GM19238 (cell line): ENCODE data around the gene C12orf57.

ENCODE experiments used
- DNase-seq: peaks from one replicate; pipeline ENCODE4 v3.0.0; 2011; ENCODE audit warnings: low spot score; ENCODE audit not compliant: insufficient read length

C12orf57 gene

DNA sequence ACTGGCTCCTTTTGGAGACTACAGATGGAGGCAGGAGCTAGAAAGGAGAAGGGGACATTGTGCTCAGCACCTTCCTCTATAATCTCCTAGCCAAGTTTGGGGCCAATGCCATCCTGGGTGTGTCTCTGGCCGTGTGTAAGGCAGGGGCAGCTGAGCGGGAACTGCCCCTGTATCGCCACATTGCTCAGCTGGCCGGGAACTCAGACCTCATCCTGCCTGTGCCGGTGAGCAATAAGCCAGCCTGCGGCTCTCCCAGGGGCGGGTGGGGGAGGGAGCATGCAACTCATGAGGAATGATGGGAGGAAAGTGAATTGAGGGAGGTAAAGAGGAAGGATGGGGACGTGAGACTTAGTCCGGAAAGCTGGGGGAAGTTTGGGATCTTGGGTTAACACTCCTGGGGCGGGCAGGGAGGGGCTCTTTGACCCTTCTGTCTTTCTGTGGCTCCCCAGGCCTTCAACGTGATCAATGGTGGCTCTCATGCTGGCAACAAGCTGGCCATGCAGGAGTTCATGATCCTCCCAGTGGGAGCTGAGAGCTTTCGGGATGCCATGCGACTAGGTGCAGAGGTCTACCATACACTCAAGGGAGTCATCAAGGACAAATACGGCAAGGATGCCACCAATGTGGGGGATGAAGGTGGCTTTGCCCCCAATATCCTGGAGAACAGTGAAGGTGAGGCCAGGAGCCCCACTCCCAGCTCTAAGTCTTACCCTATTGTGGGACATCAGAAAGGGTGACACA lies 26.2 kb upstream of the C12orf57 start:
- DNase-seq, result no peak

GRCh38 chr12:6919588-6919987 lies 24.2 kb upstream of the C12orf57 start:
- no peak for DNase-seq

- no peak for DNase-seq
Measured at GRCh38 chr12:6921539-6921938, 22.3 kb upstream of the C12orf57 start.

DNA sequence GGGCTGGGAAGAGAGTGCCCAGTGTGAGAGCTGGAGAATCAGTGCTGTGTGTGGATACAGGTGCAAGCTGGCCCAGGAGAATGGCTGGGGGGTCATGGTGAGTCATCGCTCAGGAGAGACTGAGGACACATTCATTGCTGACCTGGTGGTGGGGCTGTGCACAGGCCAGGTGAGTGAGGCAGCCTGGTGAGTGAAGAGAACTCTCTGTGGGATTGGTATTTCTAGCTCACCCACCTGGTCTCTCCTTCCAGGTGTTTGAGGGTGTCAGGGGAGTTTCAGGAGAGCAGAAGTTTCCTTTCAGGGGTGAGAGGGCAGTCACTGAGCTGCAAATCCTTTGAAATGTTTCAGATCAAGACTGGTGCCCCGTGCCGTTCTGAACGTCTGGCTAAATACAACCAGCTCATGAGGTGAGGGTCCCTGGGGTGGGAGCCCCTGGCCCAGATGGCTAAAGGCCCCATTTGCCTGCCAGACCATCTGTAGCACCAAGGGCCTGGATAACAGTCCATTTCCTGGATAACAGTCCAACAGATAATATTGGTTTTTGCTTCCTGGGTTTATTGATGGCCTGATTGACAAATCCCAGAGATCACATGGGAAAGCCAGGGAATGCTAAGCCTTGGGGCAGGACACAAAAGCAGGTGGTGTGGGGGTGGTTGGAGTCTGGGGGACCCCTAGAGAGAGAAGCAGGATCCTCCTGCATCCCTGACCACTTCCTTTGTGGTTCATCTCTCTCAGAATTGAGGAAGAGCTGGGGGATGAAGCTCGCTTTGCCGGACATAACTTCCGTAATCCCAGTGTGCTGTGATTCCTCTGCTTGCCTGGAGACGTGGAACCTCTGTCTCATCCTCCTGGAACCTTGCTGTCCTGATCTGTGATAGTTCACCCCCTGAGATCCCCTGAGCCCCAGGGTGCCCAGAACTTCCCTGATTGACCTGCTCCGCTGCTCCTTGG lies 21.6 kb upstream of the C12orf57 start:
- peak; percentile 42 for DNase-seq

- DNase-seq, result no peak
Measured at GRCh38 chr12:6923003-6923732, 20.7 kb upstream of the C12orf57 start.

- no peak for DNase-seq
Measured at GRCh38 chr12:6923851-6924250, 20.0 kb upstream of the C12orf57 start.

GRCh38 chr12:6925239-6925539 lies 18.6 kb upstream of the C12orf57 start:
- DNase-seq, result no peak

DNA sequence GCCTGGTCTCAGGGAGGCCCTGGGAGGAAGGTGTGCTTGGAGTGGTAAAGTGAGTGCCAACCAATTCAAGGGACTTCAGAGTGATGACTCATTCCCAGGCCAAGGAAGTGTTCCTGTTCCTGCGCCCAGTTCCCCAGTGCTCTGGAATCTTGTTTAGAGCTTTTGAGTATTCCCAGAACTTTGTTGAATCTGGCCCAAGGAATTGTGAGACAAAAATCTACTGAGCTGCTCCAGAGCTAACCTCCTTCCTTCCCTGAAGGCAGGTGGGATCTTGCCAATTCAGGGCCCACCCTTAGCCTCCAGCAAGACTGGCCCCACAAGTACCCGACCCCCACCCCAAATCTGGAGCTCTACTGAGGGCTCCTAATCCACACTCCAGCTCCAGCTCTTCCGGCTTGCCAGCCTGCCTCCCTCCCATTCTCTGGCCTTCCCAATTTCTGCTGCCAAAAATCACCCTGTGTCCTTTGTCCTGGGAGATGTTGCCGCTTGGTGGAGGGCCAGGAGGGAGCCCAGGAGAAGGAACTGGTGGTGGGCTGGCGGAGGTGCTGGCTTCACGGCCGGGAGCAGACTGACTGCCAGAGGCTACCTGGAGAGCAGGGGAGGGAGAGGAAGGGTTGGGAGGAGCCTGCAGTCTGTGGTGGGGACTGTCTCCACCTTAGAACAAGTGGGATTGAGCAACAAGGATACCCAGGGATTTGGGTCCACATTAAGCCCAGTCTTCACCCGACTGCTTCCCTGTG lies 18.1 kb upstream of the C12orf57 start:
- DNase-seq, result no peak

GRCh38 chr12:6927379-6928021 lies 16.3 kb upstream of the C12orf57 start, which contains the start of gene ATN1:
Gene ATN1 (plus strand): TSS chr12:6927959. CDS start chr12:6934002, 6,043 bp downstream.
- peak; percentile 68 for DNase-seq

DNA sequence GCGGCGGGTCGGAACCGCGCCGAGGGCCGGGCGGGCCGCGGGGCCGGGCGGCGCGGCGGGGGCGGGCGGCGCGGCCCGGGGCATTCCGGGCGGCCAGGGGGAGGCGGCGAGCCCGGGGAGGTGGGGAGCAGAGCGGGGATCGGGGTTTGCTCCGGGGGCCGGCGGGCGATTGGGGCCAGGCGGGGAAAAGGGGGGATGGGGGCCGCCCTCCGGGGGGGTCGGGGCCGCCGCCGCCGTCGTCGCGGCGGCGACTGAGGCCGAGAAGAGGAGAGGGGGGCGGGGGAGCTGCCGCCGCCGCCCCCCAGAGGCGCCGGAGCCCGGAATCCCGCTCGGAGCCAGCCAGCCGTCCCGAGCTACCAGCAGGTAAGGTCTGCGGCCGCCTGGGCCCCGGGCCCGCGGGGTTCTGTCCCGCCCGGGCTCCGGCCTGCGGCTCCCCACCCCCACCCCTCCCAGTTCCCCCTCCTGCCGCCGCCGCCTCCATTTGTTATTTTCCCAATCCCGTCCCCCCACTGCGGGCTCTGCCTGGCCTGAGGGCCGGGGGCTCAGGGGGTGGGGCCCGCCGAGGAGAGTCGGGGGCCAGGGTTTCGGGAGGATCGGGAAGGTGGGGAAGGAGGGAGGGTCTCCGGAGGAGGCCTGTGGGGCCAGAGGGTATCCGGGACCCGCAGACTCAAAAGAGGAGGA lies 15.7 kb upstream of the C12orf57 start:
- peak; percentile 53 for DNase-seq

GRCh38 chr12:6928703-6929407 lies 15.0 kb upstream of the C12orf57 start:
- DNase-seq, result no peak

- DNase-seq, result no peak
Measured at GRCh38 chr12:6929466-6930452, 14.1 kb upstream of the C12orf57 start.

DNA sequence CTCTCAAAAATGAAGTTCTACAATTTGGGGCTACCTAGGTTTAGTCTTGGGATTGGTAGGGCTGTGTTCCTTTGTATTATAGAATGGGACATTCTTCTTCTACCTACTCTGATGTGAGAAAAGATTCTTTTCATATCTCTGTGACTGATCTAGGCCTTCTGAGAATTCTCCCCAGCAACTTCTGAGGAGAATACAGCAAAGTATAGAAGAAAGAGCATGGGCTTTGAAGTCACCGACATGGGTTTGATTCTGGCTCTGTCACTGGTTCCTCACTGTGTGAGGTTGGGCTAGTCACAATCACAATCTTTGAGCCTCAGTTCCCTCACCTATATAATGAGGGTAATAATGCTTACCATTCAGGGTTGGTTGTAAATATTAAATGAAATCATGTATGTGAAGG lies 11.1 kb upstream of the C12orf57 start:
- no peak for DNase-seq

DNA sequence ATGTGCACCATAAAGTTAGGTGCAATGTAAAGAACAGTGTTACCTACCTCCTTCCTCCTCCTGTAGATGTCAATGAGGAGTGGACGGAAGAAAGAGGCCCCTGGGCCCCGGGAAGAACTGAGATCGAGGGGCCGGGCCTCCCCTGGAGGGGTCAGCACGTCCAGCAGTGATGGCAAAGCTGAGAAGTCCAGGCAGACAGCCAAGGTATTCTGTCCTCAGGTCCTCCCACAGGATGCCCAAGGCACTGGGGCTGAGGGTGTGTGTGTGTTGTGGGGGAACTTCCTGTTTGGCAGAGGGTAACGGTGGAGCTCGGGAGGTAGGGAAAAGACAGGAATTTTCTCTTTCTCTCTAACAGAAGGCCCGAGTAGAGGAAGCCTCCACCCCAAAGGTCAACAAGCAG lies 9.7 kb upstream of the C12orf57 start:
- DNase-seq, result no peak

DNA sequence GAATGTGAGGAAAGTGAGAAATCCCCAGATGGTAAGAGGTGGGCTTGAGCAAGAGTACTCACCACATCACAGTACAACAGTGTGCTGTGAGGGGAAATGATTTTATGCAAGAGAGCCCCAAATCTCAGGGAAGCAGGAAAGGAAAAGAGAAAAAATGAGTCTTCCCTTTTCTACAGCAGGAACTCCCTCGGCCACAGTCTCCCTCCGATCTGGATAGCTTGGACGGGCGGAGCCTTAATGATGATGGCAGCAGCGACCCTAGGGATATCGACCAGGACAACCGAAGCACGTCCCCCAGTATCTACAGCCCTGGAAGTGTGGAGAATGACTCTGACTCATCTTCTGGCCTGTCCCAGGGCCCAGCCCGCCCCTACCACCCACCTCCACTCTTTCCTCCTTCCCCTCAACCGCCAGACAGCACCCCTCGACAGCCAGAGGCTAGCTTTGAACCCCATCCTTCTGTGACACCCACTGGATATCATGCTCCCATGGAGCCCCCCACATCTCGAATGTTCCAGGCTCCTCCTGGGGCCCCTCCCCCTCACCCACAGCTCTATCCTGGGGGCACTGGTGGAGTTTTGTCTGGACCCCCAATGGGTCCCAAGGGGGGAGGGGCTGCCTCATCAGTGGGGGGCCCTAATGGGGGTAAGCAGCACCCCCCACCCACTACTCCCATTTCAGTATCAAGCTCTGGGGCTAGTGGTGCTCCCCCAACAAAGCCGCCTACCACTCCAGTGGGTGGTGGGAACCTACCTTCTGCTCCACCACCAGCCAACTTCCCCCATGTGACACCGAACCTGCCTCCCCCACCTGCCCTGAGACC lies 8.2 kb upstream of the C12orf57 start:
- no peak for DNase-seq

GRCh38 chr12:6936194-6936635 lies 7.6 kb upstream of the C12orf57 start:
- DNase-seq, result no peak
